SW480 (cell line): ENCODE measurements around the gene FCHSD1.

Experiments used
- DNase-seq: peaks from one replicate; pipeline ENCODE4 v3.0.0-alpha.2; 2016; ENCODE audit warnings: low spot score

Gene FCHSD1

DNA sequence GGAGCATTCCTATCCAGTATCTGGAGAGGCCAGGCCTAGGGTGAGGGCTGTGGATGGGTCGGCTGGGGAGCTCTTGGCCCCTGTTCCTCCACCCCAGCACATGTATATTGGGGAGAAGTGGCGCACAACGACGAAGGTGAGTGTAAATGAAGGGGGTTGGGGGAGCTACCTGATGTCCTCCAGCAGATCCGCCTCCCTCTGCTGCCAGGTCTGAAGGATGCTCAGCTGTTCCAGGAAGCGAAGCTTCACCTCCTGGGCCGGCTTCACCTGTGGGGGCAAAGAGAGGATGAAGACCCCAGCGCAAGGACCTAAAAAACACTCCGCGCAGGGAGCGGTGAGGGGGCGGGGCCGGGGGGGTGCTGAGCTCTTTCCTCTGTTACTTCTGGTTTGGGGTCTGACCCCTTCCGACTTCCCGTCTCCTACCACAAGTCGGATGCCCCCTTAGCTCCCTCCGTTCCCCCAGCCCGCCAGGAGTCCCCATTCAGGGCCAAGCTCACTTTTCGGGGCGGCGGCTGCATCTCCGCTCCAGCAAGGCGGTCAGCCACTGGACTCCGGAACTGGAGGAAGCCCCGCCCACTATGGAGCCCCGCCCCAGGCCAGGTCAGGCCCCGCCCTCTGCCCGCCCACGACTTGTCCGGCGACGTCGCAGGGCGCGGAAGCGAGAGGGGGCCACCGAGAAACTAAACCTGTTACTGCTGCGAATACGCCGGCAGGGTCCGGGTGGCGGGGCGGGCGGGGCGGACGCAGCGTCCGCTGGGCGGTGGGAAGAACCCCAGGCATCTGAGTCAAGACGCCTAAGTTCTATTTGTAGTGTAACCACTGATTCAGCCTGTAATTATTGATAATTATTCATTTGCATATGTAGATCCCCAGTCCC, at the start of gene FCHSD1:
FCHSD1 (minus strand) TSS at position 568 of the 877 bp plus-strand sequence; CDS start at position 518, 50 bp downstream.
- DNase-seq: peak; percentile 76

DNA sequence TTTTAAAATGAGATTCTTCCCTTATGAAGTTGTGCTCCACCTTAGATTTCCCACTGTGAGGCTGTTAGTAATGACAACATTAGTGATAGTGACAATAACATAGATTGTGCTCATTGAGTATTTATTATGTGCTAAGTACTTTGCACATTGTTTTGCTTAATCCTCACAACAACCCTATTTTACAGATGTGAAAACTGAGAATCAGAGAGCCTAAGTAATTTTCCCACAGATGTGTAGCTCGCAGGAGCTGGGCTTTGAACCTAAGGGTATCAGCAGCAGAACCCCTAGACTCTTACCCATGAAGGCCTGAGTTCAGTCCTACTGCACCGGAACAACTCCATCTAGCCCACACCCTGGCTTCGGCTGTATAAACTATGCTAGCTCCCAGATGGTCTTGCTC, 46.4 kb upstream of the FCHSD1 start:
- no peak for DNase-seq

DNA sequence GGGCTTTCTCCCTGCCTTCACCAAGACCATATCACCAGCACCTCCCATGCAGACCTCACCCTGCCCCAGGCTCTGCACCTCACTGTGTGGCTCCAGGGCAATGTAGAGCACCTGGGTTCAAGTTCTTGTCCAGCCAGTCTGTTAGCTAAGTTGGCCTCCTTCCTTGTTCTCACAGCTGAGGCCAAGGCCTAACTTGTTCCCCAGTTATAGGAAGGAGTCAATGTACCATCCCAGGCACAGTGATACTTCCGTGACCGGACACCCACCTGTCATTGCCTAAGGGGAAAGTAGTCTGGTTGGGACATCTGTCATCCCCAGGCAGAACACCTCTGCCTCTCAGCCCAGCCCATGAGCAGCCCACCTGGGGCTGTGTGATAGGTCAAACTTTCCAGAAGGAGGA, 45.2 kb upstream of the FCHSD1 start:
- no peak for DNase-seq

DNA sequence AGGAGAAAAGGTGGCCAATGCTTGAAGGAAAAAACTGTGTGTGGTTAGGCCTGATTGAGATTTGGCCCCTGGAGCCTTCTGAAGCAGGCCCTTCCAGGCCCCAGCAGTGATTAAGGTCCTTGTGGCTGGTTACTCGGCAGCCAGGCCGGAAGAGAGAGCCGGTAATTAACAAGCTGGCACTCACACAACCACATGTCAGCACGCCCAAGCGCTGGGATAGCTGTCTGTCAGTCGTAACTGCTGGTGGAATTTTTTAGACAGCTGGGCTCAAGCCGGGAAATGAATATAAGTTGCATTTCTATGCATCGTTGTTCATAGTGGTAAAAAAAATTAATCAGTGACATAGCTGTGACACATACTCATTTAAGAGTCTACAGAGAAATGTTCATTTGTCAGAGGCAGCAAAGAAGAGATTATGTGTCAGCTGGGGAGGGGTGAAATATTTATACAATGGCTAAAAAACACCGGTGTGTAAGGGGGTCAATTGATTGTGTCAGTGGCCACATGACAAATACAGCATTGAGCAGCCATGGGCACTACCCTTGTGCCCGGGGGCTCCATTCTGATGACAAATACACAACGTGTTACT, 44.5 kb upstream of the FCHSD1 start:
- peak; percentile 85 for DNase-seq

DNA sequence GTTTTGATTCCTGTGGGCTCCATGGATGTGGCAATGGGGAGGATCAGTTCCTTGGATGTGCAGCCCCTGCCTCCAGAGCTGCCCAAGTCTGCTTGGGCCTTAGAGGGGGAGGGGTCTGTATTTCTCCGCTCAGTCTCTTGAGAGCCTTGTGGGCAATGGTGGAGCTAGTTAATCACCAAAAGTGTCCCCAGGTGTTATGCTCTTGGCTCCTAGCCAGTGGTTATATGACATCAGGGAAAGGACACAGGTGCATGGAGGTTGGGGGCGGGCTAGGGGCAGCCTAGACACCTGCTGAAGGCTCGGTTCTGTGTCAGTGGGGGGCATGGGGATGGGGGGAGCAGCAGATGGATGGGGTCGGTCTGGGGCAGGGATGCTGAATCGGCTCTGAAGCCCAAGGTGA, 43.3 kb upstream of the FCHSD1 start:
- no peak for DNase-seq

DNA sequence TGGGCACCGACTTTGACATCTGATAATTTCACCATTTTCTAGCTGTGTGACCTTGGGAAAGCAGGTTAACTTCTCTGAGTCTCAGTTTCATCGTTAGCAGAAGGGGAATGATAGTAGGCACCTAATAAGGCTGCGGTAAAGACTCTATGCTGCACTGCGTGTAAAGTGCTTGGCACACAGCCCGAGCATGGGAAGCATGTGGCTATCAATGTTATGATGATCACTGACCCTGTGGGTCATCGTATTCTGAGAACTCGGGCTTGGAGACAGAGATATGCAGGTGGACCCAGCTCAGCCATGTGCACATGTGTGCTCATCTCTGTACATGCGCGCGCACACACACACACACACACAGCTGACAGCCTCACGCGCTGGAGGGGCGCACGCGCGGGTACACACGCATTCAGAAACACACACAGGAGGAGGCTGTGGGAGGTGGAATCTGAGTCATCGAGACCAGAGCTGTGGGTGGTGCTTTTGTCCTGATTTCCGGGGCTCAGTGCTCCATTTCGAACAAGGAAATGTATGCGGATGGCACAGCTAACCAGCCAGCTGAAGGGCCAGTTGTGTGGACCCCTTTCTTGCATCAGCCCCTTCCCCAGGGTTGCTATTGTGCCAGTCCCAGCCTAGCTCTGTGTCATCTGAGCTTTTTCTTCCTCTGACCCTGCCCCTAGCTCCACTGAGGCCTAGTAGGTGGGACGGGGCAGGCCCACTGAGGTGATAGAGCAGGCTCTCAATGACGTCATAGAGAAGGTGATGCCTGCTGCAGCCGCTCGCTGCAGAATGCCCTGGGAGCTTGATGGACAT, 41.9 kb upstream of the FCHSD1 start:
- peak; percentile 84 for DNase-seq

DNA sequence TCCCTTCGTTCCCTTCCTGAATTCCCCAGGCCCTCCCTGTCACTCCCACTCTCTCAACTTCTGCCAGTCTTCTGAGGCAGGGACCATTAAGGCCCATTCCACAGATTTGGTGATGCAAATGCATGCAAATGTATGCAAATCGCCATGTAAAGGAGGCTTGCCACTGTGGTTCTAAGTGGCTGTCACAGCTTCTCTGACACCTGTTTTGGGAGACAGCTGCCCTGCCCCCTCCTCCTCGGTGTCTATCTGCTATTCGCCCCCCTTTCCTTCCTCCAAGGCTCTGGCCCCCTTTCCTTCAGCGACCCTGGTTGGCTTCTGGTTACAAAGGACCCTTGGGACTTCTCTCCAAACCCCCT, 41.3 kb upstream of the FCHSD1 start:
- no peak for DNase-seq

DNA sequence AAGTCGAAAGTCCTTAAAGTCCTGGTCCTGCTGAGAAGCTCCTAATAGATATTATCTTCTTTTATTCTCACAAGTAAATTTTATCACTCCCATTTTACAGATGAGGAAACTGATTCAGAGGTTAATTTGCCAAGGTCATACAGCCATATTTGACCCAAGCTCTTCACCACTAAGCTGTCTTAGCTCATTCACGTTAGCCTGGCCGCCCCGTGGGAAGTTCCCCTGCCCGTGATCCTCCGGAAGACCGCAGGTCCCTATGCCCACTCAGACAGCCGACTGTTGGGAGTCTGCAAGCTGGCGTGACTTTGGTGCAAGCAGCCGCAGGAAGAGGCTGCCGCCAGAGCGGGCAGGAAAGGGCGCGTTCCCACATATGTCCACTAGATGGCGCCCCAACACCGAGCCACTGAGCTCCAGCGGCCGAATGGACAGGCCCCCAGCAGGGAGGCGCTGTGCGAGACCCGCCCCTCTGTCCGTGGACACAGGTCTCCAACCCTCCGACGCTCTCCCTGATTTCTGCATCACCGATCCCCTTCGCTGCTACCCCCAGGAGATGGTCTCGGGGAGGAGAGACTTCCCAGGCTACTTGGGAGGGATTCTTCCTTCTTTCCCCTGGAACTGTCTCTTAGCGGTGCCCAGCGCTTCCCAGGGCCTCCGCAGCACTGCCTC, 40.8 kb upstream of the FCHSD1 start:
- DNase-seq: peak; percentile 78

DNA sequence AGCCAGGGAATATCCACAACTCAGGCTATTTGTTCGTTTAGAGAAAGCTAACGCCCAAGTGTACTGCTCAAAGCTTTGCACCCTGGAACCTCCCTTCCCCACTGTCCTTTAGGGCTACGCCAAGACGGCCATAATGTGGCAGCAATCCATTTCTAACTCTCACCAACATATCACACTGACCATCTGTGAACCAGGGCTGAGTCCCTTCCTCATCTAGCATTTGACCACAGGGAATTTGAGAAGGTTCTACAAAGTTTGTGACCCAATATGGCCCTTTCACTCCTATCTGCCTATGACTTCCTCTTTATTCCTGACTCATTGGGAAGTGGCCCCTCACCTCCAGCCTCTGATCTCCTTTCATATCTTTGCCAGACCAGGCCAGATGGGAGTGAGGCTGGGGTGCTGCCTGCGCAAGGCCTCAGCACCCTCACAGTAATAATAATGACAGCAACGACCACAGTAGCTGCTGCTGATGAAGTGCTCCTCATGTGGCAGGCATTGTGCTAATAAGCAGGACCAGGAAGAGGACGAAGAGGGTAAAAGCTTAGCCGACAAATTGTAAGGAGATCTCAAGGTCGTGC, 40.2 kb upstream of the FCHSD1 start:
- no peak for DNase-seq

DNA sequence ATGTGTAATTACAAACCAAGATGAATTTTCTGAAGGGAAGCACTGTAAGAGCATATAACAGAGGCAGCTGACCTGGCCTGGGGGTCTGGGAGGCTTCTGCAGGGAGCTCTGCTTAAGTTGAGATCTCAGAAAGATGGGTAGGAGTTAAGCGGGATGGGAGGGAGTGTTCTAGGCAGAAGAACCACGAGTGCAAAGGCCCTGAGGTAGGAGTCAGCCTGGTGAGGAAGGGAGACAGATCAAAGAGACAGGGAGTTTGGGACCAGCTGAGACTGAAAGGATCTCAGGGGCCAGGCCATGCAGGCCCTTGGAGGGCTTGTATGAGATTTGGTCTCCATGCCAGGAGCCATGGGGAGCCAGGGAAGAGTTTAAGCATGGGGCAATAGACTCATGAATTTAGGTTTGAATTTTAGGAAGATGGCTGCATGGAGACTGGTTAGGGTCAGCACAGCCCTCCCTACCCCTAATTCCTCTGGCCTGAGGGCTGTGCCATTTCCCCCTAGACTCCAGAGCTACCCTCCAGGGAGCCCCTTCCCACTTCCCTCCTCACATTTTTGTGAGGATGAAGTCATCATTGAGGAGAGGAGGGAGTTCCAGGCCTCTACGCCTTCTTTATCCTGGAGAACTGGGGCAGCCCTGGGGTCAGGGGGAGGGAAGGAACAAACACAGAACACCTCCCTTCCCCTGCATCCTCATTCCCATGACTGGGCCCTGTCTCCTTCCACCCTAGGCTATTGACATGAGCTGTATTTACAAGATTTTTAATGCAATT, 35.6 kb upstream of the FCHSD1 start:
- DNase-seq: no peak

DNA sequence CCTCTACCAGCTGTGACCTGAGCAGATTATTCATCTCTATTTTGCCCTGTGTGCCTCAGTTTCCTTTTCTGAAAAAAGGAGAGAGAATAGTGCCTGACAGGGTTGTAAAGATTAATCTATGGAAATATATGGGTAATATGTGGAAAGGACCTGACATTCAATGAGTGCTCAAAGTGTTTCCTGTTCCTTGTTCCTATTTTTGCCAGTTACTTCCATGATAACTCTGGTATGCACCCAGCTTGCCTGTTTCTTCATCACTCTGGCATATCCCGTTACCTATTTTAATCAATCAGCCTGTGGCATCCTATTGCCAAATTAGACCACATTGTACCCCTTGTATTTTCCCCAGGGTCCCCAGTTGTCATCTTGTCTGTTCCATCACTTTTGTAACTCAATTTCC, 34.4 kb upstream of the FCHSD1 start:
- DNase-seq: no peak

DNA sequence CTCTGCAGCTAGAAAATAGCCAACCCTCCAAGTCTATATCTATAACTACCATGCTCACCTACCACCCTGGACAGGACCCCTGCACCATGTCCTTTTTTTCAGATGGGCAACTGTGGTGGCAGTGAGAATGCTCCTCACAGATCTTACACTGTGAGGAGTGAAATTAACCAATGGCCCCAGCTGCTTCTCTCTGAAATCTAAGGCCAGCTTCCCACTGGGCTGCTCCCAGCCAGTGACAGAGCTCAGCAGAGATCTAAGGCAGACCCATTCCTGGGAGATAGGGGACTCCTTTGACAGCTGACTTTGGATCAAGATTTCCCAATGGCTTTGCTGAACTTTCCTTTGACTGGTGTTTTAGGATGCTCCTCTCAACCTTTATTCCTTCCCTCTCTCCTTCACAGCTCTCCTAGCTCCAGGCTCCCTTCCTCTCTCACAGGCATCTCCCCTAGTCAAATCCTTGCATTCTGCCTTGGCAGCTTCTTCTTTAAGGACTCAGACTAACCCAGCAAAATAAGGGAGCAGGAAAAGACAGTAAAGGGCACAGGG, 32.5 kb upstream of the FCHSD1 start:
- DNase-seq: no peak

DNA sequence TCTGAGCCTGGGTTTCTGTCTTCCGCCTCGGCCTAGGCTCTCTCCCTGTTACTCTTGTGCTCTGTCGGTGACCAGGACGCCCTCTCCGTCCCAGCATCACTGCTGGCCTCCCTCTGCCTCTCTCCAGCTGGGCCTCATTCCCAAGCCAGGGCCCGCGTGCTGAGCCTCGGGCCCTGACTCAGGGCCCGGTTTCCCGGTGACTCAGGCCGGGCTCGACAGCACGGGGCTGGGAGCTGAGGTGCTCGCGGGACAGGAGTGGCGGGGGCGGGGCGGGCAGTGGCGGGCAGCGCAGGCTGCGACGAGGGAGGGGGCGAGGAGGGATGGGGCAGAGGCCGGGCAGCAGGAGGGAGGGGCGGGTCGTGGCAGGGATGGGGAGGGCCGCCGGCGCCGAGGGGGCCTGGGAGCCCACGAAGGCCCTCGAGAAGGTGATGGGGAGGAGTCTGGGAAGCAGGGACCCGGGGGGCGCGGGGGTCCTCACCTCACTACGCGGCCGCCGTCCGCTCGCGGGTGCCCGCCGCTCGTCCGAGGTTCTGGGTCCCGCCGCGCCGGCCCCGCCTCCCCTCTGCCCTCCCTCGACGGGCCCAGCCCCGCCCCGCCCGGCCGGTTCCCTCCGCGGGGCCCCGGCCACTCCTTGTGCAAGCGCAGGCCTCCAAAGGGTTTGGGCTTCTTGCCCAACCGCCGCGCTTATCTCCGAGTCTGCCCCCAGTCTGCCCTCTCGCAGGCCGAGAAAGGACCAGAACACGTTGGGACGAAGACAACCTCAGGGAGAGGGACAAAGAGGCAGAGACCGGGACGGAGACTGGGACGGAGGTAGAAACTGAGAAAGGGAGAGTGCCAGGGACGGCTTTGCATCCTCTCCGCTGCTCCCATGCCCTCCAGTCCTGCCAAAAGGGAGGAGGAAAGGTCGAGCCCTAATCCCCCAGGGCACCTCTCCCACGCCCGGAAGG, 30.8 kb upstream of the FCHSD1 start, which contains the start of gene ARAP3:
ARAP3 (minus strand) TSS at position 536 of the 947 bp plus-strand sequence. CDS start 1,744 bp downstream, outside the sequence.
- DNase-seq: peak; percentile 78

DNA sequence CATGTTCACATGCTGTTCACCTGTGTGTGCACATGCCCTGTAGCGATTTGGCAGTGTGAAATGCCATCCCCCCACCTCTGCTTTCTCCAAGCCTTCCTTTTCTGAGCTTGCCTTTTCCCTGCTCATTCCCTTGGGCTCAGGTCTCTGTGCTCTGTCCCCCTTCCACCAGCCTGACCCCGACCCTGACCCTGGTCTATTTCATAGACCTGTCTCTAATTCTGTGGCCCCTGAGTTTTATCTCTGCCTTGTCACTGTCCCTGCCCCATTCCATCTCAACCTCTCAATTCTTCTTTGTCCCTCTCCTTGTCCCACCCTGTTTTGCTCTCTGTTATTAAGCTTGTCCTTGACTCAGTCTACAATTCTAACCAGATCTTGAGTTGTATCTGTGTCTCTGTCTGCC, 30.1 kb upstream of the FCHSD1 start:
- no peak for DNase-seq

DNA sequence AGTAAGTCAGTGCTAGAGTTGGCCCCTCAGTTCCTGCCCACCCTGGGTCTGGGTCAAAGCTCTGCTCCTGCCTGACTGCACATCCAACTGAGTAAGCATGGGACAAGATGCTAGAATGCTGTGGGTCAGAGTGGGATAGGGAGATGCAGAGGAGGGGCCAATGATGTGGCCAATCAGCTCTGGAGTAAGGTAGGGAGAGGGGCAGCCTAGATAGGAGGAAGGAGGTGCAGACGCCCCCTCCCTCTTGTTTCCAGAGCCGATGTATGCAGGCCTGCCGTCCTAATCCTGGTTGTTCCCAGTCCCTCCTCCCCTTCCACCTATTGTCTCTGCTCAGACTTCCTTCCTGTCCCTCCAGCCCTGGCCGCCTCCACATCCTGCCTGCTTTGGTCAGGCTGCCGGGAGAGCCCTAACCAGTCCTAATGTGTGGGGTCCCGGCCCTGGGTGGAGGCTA, 29.6 kb upstream of the FCHSD1 start:
- DNase-seq: peak; percentile 66

DNA sequence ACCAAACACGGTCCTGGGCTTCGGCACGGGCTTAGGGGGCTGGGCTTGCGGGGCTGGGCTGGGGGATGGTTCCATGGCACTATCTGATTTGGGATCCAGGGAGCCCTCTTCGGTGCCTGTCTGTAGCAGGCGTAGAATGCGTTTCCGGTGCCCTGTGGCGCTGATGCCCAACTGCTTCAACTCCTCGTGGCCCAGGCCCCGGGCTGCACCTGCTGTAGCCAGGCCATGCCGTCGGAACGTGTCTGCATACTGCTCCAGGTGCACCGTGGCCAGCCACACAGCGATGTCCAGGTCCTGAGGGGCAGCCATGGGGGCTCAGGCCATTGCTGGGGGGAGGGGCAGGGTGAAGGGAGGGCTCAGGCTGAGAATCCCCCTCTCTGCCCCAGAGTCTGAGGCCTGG, 29.0 kb upstream of the FCHSD1 start:
- no peak for DNase-seq

DNA sequence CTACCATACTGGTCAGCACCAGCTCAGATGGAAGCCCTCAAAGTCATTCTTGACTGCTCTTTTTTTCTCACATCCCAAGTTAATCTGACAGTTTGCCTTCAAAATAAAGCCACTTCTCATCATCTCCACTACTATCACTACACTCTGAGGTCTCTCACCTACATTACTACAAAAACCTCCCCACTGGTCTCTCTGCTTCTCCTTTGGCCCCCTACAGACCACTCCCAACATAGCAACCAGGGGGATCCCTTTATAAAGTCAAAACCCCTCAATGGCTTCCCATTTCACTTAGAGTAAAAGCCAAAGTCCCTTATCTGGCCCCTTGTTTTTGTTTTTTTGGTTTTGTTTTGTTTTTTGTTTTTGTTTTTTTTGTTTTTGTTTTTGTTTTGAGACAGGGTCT, 26.2 kb upstream of the FCHSD1 start:
- DNase-seq: no peak

DNA sequence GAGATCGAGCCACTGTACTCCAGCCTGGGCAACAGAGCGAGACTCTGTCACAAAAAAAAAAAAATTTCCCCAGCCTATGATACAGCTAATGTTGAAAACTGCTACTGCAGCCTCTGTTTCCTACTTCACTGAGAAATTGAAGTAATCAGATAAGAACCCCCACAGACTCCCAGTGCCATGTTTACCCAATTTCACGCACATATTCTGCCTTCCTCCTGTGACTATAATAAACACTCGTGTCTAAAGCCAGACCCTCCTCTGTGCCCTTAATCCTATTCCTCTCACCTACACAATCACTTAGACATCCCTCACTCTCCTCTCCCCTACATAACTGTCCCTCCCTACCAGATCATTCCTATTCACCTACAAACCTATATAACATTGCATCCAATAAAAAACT, 24.5 kb upstream of the FCHSD1 start:
- DNase-seq: no peak

DNA sequence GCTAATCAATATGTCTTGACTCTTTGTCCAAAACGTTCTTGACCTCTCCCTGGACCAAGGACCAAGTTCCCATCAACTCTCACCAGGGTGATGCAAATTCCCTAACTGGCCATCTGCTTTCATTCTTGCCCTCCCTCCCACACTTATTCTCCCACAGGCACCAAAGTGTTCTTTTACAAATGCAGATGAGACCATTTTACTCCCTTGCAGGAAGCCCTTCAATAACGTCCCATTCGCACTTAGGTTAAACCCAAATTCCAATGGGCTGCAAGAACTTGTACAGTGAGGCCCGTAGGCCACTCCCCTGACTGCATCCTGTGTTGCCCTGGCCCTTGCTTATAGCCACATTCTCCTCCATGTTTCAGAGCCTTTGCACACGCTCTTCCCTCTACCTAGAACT, 23.5 kb upstream of the FCHSD1 start:
- no peak for DNase-seq
